ENCODE data around the gene VKORC1L1.
"Not testable (repeated sequence)": the region's sequence is repeated elsewhere in the genome, so short reads cannot be mapped to it uniquely, and the experiment has no call there.

VKORC1L1 gene

GRCh38 chr7:65896279-65896870 lies 23.5 kb downstream of the VKORC1L1 start:
- TF ChIP-seq, protein P1, sequence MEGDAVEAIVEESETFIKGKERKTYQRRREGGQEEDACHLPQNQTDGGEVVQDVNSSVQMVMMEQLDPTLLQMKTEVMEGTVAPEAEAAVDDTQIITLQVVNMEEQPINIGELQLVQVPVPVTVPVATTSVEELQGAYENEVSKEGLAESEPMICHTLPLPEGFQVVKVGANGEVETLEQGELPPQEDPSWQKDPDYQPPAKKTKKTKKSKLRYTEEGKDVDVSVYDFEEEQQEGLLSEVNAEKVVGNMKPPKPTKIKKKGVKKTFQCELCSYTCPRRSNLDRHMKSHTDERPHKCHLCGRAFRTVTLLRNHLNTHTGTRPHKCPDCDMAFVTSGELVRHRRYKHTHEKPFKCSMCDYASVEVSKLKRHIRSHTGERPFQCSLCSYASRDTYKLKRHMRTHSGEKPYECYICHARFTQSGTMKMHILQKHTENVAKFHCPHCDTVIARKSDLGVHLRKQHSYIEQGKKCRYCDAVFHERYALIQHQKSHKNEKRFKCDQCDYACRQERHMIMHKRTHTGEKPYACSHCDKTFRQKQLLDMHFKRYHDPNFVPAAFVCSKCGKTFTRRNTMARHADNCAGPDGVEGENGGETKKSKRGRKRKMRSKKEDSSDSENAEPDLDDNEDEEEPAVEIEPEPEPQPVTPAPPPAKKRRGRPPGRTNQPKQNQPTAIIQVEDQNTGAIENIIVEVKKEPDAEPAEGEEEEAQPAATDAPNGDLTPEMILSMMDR (IDR thresholded peaks at IDR 0.05; ENCODE audit: low read depth, low read length) = no peak
- no peak for DNase-seq (ENCODE audit: extremely low read depth, low read depth)

DNA sequence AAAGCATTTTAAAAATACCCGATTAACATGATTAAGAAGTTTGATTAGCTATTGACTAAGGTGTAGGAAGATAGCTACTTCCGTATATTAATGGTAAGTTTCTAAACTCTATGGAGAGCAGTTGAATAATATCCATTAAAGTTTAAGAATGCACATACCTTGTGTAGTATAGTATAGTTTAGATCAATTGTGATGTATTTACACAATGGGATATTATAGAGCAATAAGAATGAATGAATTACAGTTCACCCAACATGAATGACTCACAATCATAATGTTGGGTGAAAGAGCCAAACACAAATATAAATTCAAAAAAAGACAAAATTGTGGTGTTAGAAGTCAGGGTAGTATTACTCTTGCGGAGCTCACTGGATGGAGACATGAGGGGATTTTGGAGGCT lies 24.4 kb downstream of the VKORC1L1 start:
- DNase-seq (ENCODE audit: extremely low read depth, low read depth) = not testable (repeated sequence)

DNA sequence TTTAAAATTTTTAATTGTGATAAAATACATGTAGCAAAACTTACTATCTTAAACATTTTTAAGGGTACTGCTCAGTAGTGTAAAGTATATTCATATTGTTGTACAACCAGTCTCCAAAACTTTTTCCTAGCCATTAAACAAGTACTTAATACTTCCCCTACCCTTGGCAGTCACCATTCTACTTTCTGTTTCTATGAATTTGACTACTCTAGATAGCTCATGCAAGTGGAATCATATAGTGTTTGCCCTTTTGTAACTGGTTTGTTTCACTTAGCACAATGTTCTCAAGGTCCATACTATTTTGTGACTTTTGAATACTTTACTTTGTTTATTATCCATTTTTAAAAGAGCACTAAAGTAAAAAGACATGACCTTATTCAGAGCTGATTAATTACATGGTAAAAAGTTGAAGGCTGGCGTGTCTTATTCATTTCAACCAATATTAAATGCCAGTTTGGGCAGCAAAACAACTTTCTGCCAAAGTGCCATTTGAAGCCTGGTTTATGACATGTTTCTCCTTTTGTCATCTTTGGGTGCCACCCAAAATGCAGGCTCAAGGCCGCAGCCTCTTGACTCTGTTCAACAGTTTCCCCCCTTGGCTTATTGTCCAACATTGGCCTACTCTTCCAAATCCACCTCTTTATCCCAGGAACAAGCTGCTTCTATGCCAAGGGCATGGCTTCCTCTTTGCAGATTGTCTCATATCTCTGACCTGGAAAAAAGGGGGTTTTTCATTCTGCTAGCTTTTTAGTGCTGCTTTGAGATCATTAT lies 26.0 kb downstream of the VKORC1L1 start:
- DNase-seq (ENCODE audit: extremely low read depth, low read depth) = not testable (repeated sequence)

DNA sequence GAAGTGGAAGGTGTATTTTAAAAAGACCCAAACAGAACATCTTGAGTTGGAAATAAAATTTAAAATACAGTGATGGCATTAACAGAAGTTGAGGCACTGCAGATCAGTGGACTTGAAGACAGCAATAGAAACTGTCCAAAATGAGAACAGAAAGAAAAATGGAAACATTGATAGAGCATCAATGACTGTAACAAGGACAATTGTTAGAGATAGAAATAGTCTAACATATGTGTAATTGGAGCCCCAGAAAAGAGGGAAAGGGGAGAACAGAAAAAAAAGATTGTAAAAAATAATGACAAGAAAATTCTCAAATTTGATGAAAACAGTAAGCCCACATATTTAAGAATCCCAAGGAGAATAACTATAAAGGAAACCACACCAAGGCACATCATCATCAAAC lies 29.4 kb downstream of the VKORC1L1 start:
- DNase-seq (ENCODE audit: extremely low read depth, low read depth) = no peak
- TF ChIP-seq, protein P1 (IDR thresholded peaks at IDR 0.05; ENCODE audit: low read depth, low read length) = no peak

DNA sequence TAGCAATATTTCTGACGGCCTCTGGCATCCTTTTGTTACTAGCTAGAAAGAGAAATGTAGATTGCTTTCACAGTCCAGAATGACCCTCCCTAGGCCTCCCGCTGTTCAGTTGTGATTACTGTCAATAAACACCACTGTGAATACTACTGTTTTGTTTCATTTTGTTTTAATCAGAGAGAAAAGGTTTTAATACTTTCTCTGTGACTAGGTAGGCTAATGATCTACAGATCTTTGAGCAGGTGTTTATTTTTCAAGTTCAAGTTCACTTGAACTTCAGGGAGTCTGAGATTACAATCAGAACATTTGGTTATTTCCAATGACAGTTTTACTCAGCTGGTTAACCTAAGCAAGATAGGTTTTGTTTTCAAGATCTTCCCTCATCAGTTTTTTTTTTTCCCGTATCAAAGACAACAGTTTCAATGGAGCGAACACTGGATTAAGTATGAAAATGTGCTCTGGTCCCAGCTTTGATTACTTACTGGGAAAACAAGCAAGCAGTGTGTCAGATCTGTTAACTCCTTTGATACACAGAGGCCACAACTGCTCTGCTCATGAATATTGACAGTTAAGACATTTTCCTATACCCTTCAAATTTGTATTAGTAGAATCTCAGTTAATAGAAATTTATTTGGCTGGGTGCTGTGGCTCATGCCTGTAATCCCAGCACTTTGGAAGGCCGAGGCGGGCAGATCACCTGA lies 34.8 kb downstream of the VKORC1L1 start:
- no peak for DNase-seq (ENCODE audit: extremely low read depth, low read depth)
- TF ChIP-seq, protein P1 (IDR thresholded peaks at IDR 0.05; ENCODE audit: low read depth, low read length) = no peak

- TF ChIP-seq, protein P1 (IDR thresholded peaks at IDR 0.05; ENCODE audit: low read depth, low read length) = no peak
- DNase-seq (ENCODE audit: extremely low read depth, low read depth) = no peak
These were observed 37.4 kb downstream of the VKORC1L1 start for GRCh38 chr7:65910237-65910636.

- TF ChIP-seq, protein P1 (IDR thresholded peaks at IDR 0.05; ENCODE audit: low read depth, low read length) = no peak
- DNase-seq (ENCODE audit: extremely low read depth, low read depth) = no peak
These were observed 39.4 kb downstream of the VKORC1L1 start for GRCh38 chr7:65912237-65912636.

DNA sequence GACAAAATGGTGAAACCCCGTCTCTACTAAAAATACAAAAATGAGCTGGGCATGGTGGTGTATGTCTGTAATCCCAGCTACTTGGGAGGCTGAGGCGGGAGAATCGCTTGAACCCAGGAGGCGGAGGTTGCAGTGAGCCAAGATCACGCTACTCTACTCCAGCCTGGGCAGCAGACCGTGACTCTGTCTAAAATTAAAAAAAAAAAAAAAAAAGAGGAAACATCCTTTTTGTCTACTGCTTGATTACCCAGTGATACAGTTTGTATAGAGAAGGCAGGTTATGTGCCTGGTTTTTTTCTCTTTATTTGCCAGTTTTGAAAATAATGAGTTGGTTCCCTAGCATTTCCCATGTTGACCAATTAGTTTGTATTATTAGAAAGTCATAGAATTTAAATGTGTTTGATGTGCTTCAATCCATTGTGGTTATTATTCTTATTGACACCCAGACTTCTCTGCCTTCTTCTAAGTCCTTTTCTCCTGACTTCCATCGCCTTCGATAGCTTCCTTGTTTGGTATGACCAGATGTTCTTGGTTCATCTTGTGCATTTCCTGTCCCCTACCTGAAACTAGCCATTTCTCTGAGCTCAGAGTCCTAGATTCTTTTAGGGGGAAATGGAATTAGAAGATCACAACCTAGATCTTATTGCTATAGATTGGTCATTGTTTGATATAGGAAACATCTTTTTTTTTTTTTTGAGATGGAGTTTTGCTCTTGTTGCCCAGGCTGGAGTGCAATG lies 43.2 kb downstream of the VKORC1L1 start:
- no peak for DNase-seq (ENCODE audit: extremely low read depth, low read depth)
- TF ChIP-seq, protein P1 (IDR thresholded peaks at IDR 0.05; ENCODE audit: low read depth, low read length) = no peak

Measured in AG09319 (cell line).